Dermis microvascular lymphatic vessel endothelial cell (primary cell): Measurements from ENCODE around the gene POLR2J3. TPM values are rescaled to one million over a fixed set of nuclear protein-coding genes. Genes with fewer than 3 reads are reported as not detected.
"Not testable (repeated sequence)": the region's sequence is repeated elsewhere in the genome, so short reads cannot be mapped to it uniquely, and the experiment has no call there.

Experiments
- DNase-seq, 2 donors: peaks; one replicate each; pipeline versions ENCODE4 v3.0.0 to v3.0.0-alpha.2; 2010; ENCODE audit warnings: low read depth in 2 of 2
- total RNA-seq: library from RNA; depleted of rRNA; stranded (reverse); fragments of >200 nt; gene quantifications from 2 replicates; pipeline ENCODE4 v1.2.1, GENCODE V29; 2014

POLR2J3 gene
- 16.9 and 25.2 TPM in 2 replicates for total RNA-seq

DNA sequence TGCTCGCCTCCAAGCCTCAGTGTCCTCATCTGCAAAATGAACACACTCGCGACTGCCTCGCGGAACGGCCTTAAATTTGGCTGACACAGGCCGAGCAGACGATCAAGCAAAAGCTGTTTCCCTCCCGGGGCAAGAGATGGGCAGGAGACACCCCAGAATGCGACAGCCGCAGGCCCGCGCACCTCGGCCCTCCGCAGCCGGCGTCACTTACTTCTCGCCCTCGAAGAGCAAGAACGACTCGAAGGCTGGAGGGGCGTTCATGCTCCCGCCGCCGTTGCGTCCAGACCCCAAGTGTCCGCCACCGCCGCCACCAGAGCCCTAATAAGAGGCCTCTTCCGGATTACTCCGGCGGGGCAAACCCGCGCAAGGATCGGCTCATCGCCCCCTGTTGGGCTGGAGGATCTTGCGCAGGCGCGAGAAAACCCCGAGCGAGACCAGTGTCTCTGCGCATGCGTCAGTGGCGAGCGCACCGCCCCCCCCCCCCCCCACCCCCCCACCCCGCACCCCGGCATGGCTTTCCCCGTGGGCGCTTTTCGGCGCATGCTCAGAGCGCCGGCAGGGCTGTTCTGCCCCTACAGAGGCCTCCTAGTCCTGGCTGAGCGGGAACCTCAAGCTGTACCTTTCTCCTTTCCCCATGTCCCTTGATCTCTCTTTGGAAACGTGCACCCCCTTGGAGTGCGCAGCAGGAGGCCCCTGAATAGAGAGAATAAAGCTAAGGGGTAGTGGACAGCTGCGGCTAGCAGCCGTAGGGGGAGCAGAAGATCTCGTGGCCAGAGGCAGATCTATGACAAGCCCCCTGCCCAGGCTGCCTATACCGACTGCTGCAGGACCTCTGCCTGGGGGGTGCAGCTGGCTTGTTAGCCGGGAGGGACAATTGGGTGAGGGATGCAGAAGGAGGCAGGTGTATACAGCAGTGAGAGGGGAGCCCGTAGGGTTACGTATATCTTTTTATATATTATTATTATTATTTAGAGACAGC is at the start of gene POLR2J3:
POLR2J3 (minus strand) TSS at position 323 of the 979 bp plus-strand sequence; CDS start at position 261, 62 bp downstream.
- DNase-seq, result peak; percentile 83 to 88

DNA sequence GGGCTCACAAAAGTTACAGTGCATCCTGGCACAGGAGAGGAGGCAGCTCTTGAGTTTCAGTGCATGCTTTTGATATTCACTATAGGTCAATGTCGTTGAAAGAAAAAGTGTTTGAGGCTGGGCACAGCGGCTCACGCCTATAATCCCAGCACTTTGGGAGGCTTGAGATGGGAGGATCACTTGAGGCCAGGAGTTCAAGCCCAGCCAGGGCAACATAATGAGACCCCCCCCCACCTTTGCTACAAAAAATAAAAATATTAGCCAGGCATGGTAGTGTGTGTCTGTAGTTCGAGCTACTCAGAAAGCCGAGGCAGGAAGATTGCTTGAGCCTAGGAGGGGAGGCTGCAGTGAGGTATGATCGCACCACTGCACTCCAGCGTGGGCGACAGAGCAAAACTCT is 45.7 kb upstream of the POLR2J3 start:
- not testable (repeated sequence) for DNase-seq

DNA sequence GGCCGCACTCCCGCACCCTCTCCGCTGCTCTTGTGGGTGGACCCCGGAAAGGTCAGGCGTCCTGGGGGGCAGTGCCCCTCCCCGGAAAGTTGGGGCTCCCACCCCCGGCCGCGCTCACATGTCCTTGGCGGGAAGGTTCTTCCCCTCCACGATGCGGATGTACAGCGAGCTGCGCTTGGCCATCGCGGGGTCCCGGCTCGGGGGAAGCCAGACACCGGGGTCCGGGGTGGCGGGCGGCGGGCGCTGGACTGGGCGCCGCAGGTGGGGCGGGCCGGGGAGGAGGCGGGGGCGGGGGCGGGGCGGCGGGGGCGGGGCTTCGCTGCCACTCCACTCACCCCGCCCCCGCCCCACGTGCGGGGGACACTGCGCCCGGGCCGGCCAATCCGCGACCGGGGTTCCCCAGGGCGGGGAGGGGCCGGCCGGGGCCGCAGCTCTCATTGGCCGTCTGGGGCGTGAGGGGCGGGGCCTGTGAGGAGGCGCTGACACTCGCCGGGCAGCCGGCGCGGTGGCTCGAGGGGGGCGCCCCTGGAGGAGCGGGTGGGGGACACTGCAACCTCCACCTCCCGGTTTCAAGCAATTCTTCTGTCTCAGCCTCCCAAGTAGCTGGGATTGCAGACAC is 44.2 kb upstream of the POLR2J3 start, which contains the start of gene RASA4:
RASA4 (minus strand) TSS at position 250 of the 619 bp plus-strand sequence; CDS start at position 183, 67 bp downstream.
- DNase-seq, result peak in 1 of 2 donors; percentile 2

GRCh38 chr7:102615930-102616329 is 43.5 kb upstream of the POLR2J3 start:
- not testable (repeated sequence) for DNase-seq

- not testable (repeated sequence) for DNase-seq
These were observed 42.5 kb upstream of the POLR2J3 start for GRCh38 chr7:102614873-102615272.

- not testable (repeated sequence) for DNase-seq
These were observed 41.9 kb upstream of the POLR2J3 start for GRCh38 chr7:102614346-102614697.

DNA sequence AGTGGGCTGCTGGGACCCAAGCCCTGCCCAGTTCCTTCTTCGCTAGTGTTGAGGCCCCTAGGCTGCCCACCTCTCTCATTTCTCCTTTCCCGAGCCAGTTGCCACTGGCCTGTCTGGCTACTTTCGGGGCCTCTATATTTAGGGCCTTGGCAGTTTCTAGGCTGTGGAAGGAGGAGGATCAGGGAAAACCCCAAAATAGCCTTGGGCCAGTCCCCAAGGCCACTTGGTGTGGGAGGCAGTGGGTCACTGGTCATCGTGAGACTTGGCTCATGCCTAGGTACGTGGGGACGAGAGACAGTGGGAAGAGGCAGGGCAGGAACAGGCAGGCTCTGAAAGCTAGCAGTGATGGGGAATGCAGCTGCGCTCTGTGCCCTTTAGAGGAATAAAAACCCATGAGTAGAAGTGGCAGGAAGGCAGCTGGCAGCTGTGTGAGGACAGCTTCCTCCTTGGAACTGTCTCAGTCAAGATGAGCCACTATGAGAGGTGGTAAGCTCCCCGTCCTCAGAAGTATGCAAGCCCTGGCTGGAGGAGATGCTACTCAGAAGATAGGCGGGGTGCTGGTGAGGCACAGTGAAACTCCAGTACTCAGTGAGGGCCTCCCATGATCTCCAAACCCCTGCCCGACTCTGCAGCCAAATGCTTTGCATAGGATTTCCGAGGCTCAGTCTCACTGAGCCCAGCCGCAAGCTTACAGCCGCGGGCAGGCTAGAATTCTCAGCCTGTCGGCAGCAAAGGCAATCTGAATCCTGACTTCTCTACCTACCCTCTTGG is 41.4 kb upstream of the POLR2J3 start:
- not testable (repeated sequence) for DNase-seq

GRCh38 chr7:102611675-102612325 is 39.4 kb upstream of the POLR2J3 start:
- peak in 1 of 2 donors; percentile 12 for DNase-seq

GRCh38 chr7:102611013-102611674 is 38.8 kb upstream of the POLR2J3 start:
- DNase-seq, result not testable (repeated sequence)

- not testable (repeated sequence) for DNase-seq
These were observed 38.1 kb upstream of the POLR2J3 start for GRCh38 chr7:102610441-102610840.

- DNase-seq, result not testable (repeated sequence)
These were observed 37.4 kb upstream of the POLR2J3 start for GRCh38 chr7:102609734-102610133.

DNA sequence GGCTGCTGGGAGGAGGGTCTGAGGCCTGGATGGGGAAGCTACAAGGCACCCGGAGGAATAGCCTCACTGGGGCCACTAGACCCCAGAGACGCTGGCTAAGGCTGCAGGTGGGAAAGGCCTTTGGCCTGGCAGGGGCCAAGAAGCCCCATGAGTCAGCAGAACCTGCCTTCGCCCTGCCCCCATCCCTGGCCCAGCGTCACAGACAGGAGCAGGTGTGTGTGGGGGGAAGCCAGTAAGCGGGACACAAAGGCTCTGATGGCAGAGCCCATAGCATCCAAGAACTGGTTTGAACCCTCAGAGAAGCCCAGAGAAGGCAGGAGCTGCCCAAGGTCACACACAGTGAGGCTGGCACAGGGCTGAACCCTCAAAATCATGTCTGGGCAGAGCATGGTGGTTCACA is 34.5 kb upstream of the POLR2J3 start:
- DNase-seq, result not testable (repeated sequence)

GRCh38 chr7:102604431-102605145 is 32.2 kb upstream of the POLR2J3 start:
- not testable (repeated sequence) for DNase-seq

- DNase-seq, result not testable (repeated sequence)
These were observed 29.9 kb upstream of the POLR2J3 start for GRCh38 chr7:102602317-102602716.

GRCh38 chr7:102599699-102600098 is 27.3 kb upstream of the POLR2J3 start:
- DNase-seq, result not testable (repeated sequence)

- not testable (repeated sequence) for DNase-seq
These were observed 23.7 kb upstream of the POLR2J3 start for GRCh38 chr7:102596036-102596435.

DNA sequence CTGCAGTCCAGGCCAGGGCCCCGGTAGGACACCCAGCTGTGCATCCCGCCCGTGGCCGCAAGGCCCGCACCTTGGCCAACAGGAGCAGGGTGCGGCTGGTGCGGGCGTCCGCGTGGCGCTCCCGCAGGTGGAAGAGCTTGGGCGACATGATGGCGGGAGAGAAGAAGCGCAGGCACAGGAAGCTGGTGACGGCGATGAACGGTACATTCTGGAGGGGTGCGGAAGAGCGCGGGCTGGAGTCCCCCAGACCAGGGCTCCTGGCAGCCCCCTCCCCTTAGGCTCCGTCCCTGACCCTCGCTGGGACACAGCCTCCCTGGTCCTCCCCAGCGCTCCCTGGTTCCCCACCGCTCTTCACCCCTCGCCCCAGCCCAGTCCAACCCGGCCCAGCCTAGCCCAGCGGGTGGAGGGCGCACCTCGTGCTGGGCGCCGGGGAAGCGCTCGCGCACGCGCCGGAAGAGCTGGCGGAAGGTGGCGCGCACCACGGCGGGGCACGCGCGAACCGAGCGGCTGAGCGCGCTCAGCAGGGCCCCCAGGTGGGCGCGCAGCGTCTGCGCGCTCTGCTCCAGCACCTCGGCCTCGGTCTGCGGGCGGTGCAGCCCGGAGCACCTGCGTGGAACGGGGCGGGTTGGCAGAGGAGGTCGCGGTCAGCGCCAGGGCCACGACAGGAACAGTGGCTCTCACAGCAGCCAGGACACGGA is 21.4 kb upstream of the POLR2J3 start:
- DNase-seq, result not testable (repeated sequence)

DNA sequence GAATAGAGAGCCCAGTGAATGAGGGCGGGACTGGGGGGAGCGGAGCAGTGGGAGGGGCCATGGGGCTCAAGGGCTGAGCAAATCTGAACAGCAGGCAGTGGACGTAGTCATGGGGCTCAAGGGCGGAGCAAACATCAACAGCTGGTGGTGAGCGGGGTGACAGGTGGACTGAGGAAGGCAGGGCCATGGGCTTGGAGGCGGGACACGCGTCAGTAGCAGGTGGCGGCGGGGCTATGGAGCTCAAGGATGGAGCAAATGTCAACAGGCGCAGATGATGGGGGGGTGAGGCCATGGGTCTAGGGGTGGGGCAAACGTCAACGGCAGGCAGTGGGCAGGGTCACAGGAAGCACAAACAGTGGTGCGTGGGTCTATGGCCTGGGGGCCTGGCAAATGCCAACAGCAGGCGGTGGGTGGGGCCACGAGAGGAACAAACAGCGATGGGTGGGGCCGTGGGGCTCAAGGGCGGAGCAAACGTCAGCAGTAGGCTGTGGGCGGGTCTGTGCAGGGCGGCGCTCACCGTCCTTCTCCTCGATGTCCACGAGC is 20.2 kb upstream of the POLR2J3 start:
- not testable (repeated sequence) for DNase-seq

GRCh38 chr7:102589857-102590256 is 17.5 kb upstream of the POLR2J3 start:
- DNase-seq, result not testable (repeated sequence)
